ENCODE data around the gene RNFT2. TPM values are rescaled to one million over a fixed set of nuclear protein-coding genes. Genes with fewer than 3 reads are reported as not detected.

RNFT2 gene
- total RNA-seq, 5 donors from 2014 or later (not counting 1 experiment from before 2014, with no cell fraction given), result 5.1 to 7.6 (median 6.9) TPM

DNA sequence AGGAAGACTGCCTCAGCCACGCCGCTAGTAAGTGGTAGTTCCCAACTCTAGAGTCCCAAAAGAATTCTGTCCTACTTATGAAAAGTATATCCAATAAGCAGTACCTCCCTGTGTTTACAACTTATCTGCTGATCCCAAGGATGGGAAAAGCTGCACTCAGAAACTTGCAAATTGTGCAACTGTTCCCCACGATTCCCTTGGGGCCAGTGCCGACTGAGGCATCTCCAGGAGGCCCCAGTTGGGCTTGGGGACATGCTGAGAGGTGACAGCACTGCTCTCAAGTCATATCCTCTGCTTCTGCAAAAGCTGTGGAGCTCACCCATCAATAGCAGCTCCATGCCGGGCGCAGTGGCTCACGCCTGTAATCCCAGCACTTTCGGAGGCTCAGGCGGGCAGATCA is 23.9 kb upstream of the RNFT2 start:
- Mint-ChIP-seq H3K27ac (no peak overlapping the region), H3K27me3 (no peaks in the 10 kb centered on the region), H3K9me3 (no peaks in the 10 kb centered on the region), H3K4me3 (no peak overlapping the region), H3K4me1 (peaks cover 2 to 3% (median 2%) of the 10 kb centered on the region in 3 donors), H3K36me3 (peaks cover 27% of the 10 kb centered on the region)
- H3K36me3 ChIP-seq (ENCODE audit: control insufficient read depth in 2 of 2, extremely low read depth in 1 of 2, insufficient read depth in 1 of 2, low read length in 1 of 2), result peaks cover 10 to 39% of the 10 kb centered on the region in 2 donors
- no peak for DNase-seq
- peaks cover 0 to 3% of the 10 kb centered on the region in 2 experiments for H3K4me1 ChIP-seq (ENCODE audit: control insufficient read depth in 1 of 2, extremely low read depth in 1 of 2, insufficient read depth in 2 of 2, low read length in 2 of 2)
- ChIA-PET CTCF (no interaction called here), POLR2A (no interaction called here)
- H3K9me3 ChIP-seq, result no peaks in the 10 kb centered on the region
- peaks cover 0 to 3% of the 10 kb centered on the region in 2 experiments for H3K27me3 ChIP-seq (replicated peaks in 1 of 2; ENCODE audit: control insufficient read depth in 2 of 2, extremely low read depth in 1 of 2, insufficient read depth in 2 of 2, low read length in 1 of 2)
- H3K27ac ChIP-seq (ENCODE audit: low read length), result no peak overlapping the region
- no peak overlapping the region for H3K4me3 ChIP-seq (ENCODE audit: control insufficient read depth in 1 of 2, extremely low read depth in 1 of 2, low read length in 1 of 2)
- no peak for ATAC-seq (replicated peaks in 1 of 4)
- WGBS (ENCODE audit: insufficient coverage), result 100% methylated on average over 7 of the region's 9 CpGs

DNA sequence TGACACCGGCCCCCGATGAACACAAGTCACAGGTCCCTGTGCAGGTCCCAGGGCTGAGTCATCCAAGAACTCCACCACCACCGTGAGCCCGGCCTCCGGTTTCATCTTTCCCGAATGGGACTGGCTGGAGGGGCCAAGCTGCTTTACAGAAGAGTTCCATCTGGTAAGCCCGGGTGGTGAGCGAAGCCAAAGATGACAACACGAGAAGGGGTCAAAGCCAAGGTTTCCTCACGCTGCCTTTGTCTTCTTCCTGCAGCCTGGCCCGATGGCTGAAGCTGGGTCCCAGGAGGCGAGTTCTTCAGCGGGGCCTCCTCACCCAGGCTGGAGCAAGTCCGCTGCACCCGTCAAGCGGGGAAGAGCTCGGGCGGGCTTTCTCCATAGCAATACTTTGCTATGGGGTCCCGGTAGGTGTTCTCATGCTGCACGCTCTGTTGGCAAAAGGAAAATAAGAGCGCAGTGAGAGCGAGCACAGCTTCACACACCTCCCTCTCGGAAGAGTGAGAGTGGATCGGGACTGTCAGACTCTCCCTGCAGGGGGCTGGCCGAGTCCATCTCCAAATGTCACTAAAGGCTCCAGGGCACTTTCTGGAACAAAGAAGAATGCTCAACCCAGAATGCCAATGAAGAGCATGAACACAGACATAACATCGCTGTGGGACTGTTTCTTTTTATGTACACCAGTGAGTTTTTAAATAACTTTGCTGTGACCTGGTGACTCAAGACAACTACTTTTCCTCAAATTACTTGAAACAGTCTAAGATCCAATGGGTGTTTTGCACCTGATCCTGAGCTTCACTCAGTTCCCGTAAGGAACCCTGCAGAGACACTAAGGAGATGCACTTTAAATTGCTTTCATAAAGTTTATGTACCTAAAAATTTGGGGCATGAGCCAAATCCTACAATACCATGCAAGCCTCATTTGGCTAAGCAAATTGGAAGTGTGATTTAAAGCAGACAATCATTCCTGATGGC is 20.4 kb upstream of the RNFT2 start:
- H3K27me3 Mint-ChIP-seq, result no peaks in the 10 kb centered on the region
- peaks cover 10 to 68% of the 10 kb centered on the region in 2 donors for H3K36me3 ChIP-seq (ENCODE audit: control insufficient read depth in 2 of 2, extremely low read depth in 1 of 2, insufficient read depth in 1 of 2, low read length in 1 of 2)
- H3K27me3 ChIP-seq (replicated peaks in 1 of 2; ENCODE audit: control insufficient read depth in 2 of 2, extremely low read depth in 1 of 2, insufficient read depth in 2 of 2, low read length in 1 of 2), result no peaks in the 10 kb centered on the region
- no peaks in the 10 kb centered on the region for H3K9me3 ChIP-seq
- ATAC-seq (replicated peaks in 1 of 4) (no peak), DNase-seq (no peak)
- peaks cover 1 to 5% (median 4%) of the 10 kb centered on the region in 3 donors for H3K4me1 Mint-ChIP-seq
- H3K4me1 ChIP-seq (ENCODE audit: control insufficient read depth in 1 of 2, extremely low read depth in 1 of 2, insufficient read depth in 2 of 2, low read length in 2 of 2), result no peaks in the 10 kb centered on the region
- peak overlapping the region in 1 of 2 donors; percentile 48 for H3K27ac Mint-ChIP-seq
- no peak overlapping the region for H3K4me3 Mint-ChIP-seq
- H3K4me3 ChIP-seq (ENCODE audit: control insufficient read depth in 1 of 2, extremely low read depth in 1 of 2, low read length in 1 of 2), result no peak overlapping the region
- WGBS (ENCODE audit: insufficient coverage), result 97% methylated on average over 26 of the region's 27 CpGs
- H3K9me3 Mint-ChIP-seq, result no peaks in the 10 kb centered on the region
- no peak overlapping the region for H3K27ac ChIP-seq (ENCODE audit: low read length)
- peaks cover 51% of the 10 kb centered on the region for H3K36me3 Mint-ChIP-seq
- POLR2A ChIA-PET, result no interaction called here
- CTCF ChIA-PET, result interaction anchor here in 1 of 2 donors (0.5 kb wide), 1 partner anchor 88 kb away, joined by 5 read pairs; no protein-coding TSS in a partner anchor

DNA sequence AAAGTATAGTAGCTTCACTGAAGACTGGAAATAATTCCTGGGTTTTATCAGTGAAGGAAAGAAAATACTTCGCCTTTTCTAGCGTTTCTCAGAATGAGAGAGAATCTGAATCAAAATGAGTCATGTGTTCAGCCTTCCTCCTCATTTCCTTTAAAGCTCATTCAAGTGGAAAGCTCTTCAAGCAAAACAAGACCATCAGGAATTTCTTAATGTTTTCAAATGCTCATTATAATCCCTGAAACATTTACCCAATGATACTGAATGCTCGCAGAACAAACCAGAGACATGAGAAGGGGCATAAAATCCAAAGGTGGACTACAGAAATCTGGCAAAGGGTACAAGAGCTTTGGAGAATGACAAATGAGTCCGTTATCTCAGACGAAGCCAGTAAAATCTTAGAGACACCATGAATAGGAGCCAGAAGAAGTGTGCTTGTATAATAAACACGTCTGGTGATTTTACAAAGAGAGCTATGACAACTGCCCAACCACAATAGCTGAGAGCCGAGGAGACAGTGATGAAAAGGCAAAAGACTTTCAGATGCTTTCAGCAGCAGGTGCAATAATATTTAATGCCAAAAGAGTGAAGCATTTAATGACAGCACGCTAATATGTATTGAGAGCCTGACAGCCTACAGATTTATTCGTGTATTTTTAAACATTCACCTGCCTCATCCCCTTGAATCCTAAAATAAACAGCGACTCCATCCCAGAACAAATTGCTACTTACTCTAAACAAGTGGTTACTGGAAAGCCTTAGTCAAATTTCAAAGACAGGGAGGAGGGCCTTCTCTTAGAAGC is 19.3 kb upstream of the RNFT2 start:
- ChIA-PET CTCF (interaction anchor here in 1 of 2 donors (0.6 to 1.3 kb wide), 3 partner anchors 9 to 316 kb away, joined by 3 to 5 read pairs (median 3); no protein-coding TSS in a partner anchor), POLR2A (no interaction called here)
- Mint-ChIP-seq H3K9me3 (no peaks in the 10 kb centered on the region), H3K4me1 (peaks cover 4 to 9% (median 4%) of the 10 kb centered on the region in 3 donors), H3K36me3 (peaks cover 53% of the 10 kb centered on the region), H3K27ac (no peak overlapping the region), H3K4me3 (no peak overlapping the region), H3K27me3 (no peaks in the 10 kb centered on the region)
- Histone ChIP-seq H3K9me3 (no peaks in the 10 kb centered on the region), H3K4me3 (ENCODE audit: control insufficient read depth in 1 of 2, extremely low read depth in 1 of 2, low read length in 1 of 2) (no peak overlapping the region), H3K4me1 (ENCODE audit: control insufficient read depth in 1 of 2, extremely low read depth in 1 of 2, insufficient read depth in 2 of 2, low read length in 2 of 2) (no peaks in the 10 kb centered on the region), H3K27ac (ENCODE audit: low read length) (no peak overlapping the region), H3K36me3 (ENCODE audit: control insufficient read depth in 2 of 2, extremely low read depth in 1 of 2, insufficient read depth in 1 of 2, low read length in 1 of 2) (peaks cover 10 to 76% of the 10 kb centered on the region in 2 donors), H3K27me3 (replicated peaks in 1 of 2; ENCODE audit: control insufficient read depth in 2 of 2, extremely low read depth in 1 of 2, insufficient read depth in 2 of 2, low read length in 1 of 2) (no peaks in the 10 kb centered on the region)
- ATAC-seq (replicated peaks in 1 of 4) (no peak), DNase-seq (no peak)
- 100% methylated on average over 1 of the region's 10 CpGs for WGBS (ENCODE audit: insufficient coverage)

DNA sequence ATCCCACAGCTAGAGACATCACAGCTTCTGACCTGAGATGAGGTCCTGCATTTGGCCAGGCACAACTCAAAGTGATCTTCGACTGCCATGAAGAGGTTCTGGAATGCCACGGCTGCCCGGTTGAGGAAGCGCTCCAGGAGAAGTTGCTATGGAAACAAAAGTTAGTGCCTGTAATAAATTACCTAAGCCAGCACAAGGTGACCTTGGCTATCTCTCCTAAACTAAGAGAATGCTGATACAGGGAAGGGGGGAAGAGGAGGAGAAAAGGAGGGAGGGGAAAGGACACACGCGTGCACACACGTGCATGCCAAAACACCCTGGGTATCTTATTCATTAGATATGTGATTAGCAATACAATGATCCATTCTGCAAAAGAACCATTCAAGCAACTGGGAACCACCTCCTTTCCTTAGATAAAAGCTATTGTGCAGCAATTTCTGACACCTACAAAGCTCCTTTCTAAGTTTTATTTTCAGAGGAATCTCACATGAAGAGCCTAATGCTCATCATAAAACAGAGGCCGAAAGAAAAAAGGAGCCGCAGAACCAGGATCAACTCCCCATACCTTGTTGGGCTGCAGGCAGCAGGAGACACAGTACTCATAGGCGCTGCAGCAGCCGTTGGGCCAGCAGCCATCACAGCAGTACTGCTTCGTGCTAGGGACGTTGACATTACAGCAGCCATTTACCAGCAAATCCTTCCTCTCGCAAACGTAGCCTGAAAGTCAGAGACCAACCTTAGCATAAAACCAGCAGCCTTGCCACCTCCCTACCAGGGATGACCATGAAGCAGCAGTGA is 18.2 kb upstream of the RNFT2 start:
- Mint-ChIP-seq H3K36me3 (peaks cover 53% of the 10 kb centered on the region), H3K9me3 (no peaks in the 10 kb centered on the region), H3K27ac (no peak overlapping the region), H3K4me3 (no peak overlapping the region), H3K27me3 (no peaks in the 10 kb centered on the region), H3K4me1 (peaks cover 4 to 9% (median 6%) of the 10 kb centered on the region in 3 donors)
- no peaks in the 10 kb centered on the region for H3K9me3 ChIP-seq
- DNase-seq (no peak), ATAC-seq (replicated peaks in 1 of 4) (no peak)
- peaks cover 8 to 76% of the 10 kb centered on the region in 2 donors for H3K36me3 ChIP-seq (ENCODE audit: control insufficient read depth in 2 of 2, extremely low read depth in 1 of 2, insufficient read depth in 1 of 2, low read length in 1 of 2)
- H3K27me3 ChIP-seq (replicated peaks in 1 of 2; ENCODE audit: control insufficient read depth in 2 of 2, extremely low read depth in 1 of 2, insufficient read depth in 2 of 2, low read length in 1 of 2), result no peaks in the 10 kb centered on the region
- ChIA-PET CTCF (interaction anchor here in 1 of 2 donors (1.3 kb wide), 1 partner anchor 10 kb away, joined by 5 read pairs; no protein-coding TSS in a partner anchor), POLR2A (no interaction called here)
- 94% methylated on average over 7 of the region's 15 CpGs for WGBS (ENCODE audit: insufficient coverage)
- no peaks in the 10 kb centered on the region for H3K4me1 ChIP-seq (ENCODE audit: control insufficient read depth in 1 of 2, extremely low read depth in 1 of 2, insufficient read depth in 2 of 2, low read length in 2 of 2)
- no peak overlapping the region for H3K27ac ChIP-seq (ENCODE audit: low read length)
- no peak overlapping the region for H3K4me3 ChIP-seq (ENCODE audit: control insufficient read depth in 1 of 2, extremely low read depth in 1 of 2, low read length in 1 of 2)

DNA sequence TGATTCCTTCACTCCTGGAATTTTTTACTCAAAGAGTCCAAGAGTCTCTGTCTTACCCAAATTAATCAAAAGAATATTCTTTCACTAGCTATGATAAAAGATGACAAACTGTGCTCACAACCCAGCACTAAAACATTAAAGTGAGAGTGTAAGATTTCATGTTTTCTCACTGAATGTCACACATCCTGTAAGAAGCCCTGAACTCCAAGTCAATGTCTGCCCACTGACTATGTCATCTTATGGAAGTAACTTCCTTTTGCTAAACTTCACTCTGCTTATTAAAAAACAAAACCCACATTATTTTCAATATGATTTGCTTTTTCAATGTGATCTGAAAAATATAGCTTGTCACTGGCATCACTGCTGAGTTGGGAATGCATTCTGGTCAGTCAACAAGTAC is 15.9 kb upstream of the RNFT2 start:
- H3K27me3 Mint-ChIP-seq, result no peaks in the 10 kb centered on the region
- Histone ChIP-seq H3K4me3 (ENCODE audit: control insufficient read depth in 1 of 2, extremely low read depth in 1 of 2, low read length in 1 of 2) (no peak overlapping the region), H3K36me3 (ENCODE audit: control insufficient read depth in 2 of 2, extremely low read depth in 1 of 2, insufficient read depth in 1 of 2, low read length in 1 of 2) (peaks cover 5 to 55% of the 10 kb centered on the region in 2 donors), H3K9me3 (no peaks in the 10 kb centered on the region), H3K27ac (ENCODE audit: low read length) (no peak overlapping the region), H3K4me1 (ENCODE audit: control insufficient read depth in 1 of 2, extremely low read depth in 1 of 2, insufficient read depth in 2 of 2, low read length in 2 of 2) (no peaks in the 10 kb centered on the region), H3K27me3 (replicated peaks in 1 of 2; ENCODE audit: control insufficient read depth in 2 of 2, extremely low read depth in 1 of 2, insufficient read depth in 2 of 2, low read length in 1 of 2) (no peaks in the 10 kb centered on the region)
- POLR2A ChIA-PET, result interaction anchor here in 1 of 2 donors (0.6 kb wide), 1 partner anchor 407 kb away, joined by 3 read pairs; no protein-coding TSS in a partner anchor
- peaks cover 36% of the 10 kb centered on the region for H3K36me3 Mint-ChIP-seq
- CTCF ChIA-PET, result interaction anchor here in 1 of 2 donors (0.6 to 1.8 kb wide), 3 partner anchors 12 to 20 kb away, joined by 3 to 4 read pairs (median 3); no protein-coding TSS in a partner anchor
- no peak for DNase-seq
- peak overlapping the region in 1 of 2 donors; percentile 3 for H3K27ac Mint-ChIP-seq
- H3K4me3 Mint-ChIP-seq, result no peak overlapping the region
- H3K9me3 Mint-ChIP-seq, result no peaks in the 10 kb centered on the region
- no peak for ATAC-seq (replicated peaks in 1 of 4)
- peaks cover 9 to 18% (median 15%) of the 10 kb centered on the region in 3 donors for H3K4me1 Mint-ChIP-seq

Measured in T-cell (primary cell).